Measurements from ENCODE around the gene COL11A2. TPM values are rescaled to one million over a fixed set of nuclear protein-coding genes. Genes with fewer than 3 reads are reported as not detected.

COL11A2 gene
- total RNA-seq, 4 donors from 2014 or later: under 0.01 to 2.6 (median 1.0) TPM

DNA sequence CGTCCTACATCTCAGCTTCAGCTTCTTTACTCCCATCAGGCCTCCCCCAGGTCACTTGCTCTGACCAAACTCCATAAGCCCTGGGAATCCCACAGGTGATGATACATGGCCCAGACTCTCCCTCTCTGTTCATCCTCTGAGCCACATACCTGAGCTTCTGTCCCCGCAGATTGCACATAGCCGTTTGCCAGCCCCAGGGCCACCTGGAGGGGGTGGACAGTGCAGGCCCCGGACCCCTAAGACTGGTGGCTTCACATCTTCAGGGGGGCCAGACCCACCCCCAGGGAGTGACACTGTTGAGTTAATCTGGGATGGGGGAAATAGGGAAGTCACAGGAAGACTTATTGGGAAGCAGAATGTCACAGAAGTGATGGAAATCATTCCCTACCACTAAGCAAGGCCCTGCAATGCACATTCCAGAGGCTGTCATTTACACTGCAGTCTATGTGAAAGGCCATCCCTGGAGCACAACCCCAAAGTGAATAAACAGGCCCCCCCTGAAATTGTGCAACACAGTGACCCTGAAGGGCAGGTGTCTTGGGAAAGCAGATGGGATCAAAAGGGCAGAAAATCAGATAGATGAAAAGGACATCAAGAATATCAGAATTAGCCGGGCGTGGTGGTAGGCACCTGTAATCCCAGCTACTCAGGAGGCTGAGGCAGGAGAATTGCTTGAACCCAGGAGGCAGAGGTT is 6.0 kb upstream of the COL11A2 start:
- no peaks in the 10 kb centered on the region for H3K9me3 ChIP-seq
- TF ChIP-seq POLR2A (IDR thresholded peaks at IDR 0.05): no peak
- TF ChIP-seq, protein P1, sequence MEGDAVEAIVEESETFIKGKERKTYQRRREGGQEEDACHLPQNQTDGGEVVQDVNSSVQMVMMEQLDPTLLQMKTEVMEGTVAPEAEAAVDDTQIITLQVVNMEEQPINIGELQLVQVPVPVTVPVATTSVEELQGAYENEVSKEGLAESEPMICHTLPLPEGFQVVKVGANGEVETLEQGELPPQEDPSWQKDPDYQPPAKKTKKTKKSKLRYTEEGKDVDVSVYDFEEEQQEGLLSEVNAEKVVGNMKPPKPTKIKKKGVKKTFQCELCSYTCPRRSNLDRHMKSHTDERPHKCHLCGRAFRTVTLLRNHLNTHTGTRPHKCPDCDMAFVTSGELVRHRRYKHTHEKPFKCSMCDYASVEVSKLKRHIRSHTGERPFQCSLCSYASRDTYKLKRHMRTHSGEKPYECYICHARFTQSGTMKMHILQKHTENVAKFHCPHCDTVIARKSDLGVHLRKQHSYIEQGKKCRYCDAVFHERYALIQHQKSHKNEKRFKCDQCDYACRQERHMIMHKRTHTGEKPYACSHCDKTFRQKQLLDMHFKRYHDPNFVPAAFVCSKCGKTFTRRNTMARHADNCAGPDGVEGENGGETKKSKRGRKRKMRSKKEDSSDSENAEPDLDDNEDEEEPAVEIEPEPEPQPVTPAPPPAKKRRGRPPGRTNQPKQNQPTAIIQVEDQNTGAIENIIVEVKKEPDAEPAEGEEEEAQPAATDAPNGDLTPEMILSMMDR (IDR thresholded peaks at IDR 0.05): no peak
- no peak overlapping the region for H3K4me3 ChIP-seq
- no peaks in the 10 kb centered on the region for H3K36me3 ChIP-seq
- intact Hi-C loops (cut with DNase I; ENCODE audit: low total_unique reads): no loop called here
- no peak overlapping the region for H3K27ac ChIP-seq
- no peaks in the 10 kb centered on the region for H3K27me3 ChIP-seq
- DNase-seq: no peak
- H3K4me1 ChIP-seq: peaks cover 10% of the 10 kb centered on the region in 2 donors

DNA sequence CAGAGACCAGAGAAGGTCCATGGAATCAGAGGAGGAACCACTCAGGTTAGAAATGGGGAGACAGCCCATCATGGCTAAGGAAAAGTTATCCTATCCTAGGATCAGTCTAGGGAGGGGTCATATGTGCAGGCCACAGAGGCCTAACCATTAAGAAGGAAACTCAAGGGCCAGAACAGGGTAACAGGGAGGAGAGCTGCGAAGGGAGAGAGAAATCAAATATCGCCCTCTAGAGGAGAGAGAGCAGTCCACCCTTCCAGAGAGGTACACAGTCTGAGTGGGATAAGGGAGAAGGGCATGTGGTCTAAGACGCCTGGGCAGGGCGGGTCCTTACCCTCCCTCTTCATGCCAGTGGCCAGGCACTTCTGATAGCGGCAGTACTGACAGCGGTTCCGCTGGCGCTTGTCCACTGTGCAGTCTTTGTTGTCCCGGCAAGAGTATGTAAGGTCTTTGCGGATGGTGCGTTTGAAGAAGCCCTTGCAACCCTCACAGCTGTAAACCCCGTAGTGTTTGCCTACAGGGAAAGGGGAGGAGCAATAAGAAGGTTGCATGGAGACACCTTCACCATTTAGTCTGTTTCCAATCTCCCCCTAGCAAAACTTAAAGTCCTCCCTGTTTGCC is 5.3 kb upstream of the COL11A2 start:
- Histone ChIP-seq H3K27me3 (no peaks in the 10 kb centered on the region), H3K4me3 (no peak overlapping the region), H3K27ac (no peak overlapping the region), H3K36me3 (no peaks in the 10 kb centered on the region), H3K4me1 (peaks cover 9 to 14% of the 10 kb centered on the region in 2 donors), H3K9me3 (no peaks in the 10 kb centered on the region)
- no peak for TF ChIP-seq POLR2A (IDR thresholded peaks at IDR 0.05)
- TF ChIP-seq, protein P1 (IDR thresholded peaks at IDR 0.05): peak; percentile 25 to 46 (median 40)
- no peak for DNase-seq
- intact Hi-C loops (cut with DNase I; ENCODE audit: low total_unique reads): no loop called here

DNA sequence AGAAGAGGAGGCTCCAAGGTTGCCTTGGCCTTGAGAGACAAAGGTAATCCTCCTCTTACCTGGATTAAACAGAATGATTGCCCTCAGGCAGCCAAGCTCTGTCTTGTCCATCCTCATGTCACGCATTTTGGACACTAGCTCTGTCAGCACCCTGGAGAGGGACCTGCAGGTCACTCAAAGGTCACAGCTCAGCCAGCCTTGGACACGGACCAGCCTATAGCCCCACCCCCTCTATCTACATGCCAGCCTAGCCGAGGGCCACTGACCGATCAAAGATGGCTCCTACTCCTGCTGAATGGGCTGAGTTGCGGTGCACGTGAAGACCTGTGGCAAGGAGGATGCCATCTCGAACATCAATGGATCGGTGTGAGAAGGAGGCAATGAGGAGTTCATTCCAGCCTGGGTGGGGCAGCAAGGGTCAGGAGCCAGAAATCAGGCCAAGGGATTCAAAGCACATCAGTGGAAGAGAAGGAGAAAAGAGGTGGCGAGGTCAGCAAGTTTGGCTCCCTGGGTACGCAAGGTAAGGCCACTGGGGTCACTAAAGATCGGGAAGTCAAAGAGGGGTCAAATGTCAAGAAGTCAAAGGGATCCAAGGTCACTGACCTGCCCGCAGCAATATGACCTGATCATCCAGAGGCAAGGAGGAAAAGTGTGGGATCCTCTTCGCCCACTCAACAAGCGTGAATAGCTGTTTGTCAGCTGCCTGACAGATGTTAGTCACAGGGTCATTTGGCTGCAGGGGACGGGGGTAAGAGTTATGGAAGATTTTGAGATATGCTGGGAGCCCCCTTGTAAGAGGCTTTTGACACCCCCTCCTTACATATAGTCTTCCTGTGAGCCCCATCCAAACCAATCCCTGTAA is 3.3 kb upstream of the COL11A2 start:
- Histone ChIP-seq H3K36me3 (no peaks in the 10 kb centered on the region), H3K27ac (no peak overlapping the region), H3K27me3 (peaks cover 0 to 8% of the 10 kb centered on the region in 2 donors), H3K4me1 (peaks cover 0 to 11% of the 10 kb centered on the region in 2 donors), H3K9me3 (no peaks in the 10 kb centered on the region), H3K4me3 (no peak overlapping the region)
- TF ChIP-seq, protein P1 (IDR thresholded peaks at IDR 0.05): no peak
- TF ChIP-seq POLR2A (IDR thresholded peaks at IDR 0.05): no peak
- intact Hi-C loops (cut with DNase I; ENCODE audit: low total_unique reads): no loop called here
- DNase-seq: no peak

DNA sequence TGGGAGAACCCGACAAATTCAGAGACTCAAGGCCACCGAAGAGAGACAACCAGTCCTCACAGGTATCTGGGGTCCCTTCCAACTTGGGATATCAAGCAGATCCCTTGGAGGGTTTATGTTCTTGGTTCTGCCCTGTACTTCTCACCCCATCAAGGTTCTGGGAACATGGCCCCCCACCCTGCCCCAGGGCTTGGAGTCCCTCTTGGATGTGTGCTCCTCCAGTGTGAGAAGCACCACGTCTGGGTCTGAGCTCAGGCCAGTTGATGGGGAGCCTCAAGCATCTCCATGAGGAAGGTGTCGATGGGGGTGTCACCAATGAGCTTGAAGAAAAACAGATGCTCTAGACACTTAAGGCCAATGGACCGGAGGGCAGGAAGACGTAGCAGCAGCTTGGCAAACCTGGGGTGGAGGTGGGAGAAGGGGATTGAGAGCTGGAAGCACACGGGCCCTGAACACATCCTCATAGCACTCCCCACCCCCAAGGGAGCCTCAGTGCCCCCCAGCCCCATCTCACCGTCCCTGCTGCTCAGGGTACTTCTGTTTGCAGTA is 2.2 kb upstream of the COL11A2 start:
- DNase-seq: no peak
- TF ChIP-seq, protein P1 (IDR thresholded peaks at IDR 0.05): no peak
- no peak for TF ChIP-seq POLR2A (IDR thresholded peaks at IDR 0.05)
- Histone ChIP-seq H3K36me3 (no peaks in the 10 kb centered on the region), H3K9me3 (no peaks in the 10 kb centered on the region), H3K27ac (no peak overlapping the region), H3K4me3 (no peak overlapping the region), H3K4me1 (peaks cover 0 to 11% of the 10 kb centered on the region in 2 donors), H3K27me3 (peaks cover 0 to 8% of the 10 kb centered on the region in 2 donors)
- intact Hi-C loops (cut with DNase I; ENCODE audit: low total_unique reads): no loop called here
